Hypothalamus (tissue), 51 donors: ENCODE results near the gene MEGF11.

Source experiments
- DNase-seq, 51 donors: peaks; one replicate each; lab custom pipeline; 2025; lab: John Stamatoyannopoulos, UW

MEGF11 gene

DNA sequence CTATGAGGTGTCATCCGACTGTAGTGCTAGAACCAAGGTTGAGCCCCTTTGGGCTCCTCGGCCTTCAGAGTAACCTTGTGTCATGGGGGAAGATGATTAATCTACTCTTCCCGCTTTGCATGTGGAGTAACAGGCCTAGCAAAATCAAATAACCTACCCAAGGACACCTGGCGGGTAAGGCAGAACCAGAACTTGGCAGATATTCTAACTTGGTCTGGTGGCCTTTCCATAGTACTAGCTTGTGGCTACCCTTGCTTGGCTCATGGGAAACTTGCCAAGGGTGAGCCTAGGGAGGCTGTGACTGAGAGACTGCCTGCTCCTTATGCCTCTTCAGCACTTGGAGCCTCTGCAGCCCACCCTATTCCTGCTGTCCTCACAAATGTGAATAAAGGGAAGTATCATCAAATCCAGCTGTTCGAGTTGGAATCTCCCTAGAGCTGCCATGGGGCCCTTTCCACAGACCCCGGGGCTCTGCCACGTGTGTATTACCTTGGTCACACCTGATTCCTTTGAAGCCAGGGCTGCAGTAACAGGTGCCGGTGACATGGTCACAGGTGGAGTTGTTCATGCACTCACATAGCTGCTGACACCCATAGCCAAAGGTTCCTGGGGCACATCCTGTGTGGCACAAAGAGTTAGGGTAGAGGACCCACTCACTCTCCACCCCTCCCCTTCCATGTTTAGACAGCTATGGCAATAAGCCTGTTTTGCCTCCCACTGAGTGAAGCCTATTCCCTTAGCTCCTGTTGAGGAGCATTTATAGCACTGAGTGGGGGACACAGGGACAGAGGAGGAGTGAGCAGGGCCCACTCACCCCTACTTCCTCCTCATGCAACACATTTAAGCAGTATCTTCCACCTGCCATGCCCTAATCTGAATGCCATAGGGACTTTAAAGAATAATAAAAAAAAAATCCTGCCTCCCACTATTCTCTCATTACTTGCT, 338.3 kb downstream of the MEGF11 start:
- DNase-seq, result no peak

DNA sequence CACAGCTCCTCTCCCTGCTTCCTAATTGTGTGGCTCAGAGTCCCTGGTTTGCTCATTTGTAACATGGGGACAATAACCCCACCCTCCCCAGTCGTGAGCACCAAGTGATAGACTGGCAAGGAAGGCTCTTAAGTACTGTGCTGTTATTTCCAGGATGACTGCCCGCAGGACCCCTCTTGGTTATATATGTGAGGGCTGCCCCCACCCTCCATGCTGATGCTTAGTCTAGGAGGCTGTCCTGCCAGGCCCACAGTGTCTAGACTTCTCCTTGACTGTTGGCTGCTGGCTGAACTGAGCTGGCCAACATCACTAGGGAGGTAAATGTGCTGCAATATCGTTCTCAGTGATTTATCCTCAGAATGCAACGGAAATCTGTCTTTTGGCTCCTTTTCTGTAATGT, 339.2 kb downstream of the MEGF11 start:
- no peak for DNase-seq

DNA sequence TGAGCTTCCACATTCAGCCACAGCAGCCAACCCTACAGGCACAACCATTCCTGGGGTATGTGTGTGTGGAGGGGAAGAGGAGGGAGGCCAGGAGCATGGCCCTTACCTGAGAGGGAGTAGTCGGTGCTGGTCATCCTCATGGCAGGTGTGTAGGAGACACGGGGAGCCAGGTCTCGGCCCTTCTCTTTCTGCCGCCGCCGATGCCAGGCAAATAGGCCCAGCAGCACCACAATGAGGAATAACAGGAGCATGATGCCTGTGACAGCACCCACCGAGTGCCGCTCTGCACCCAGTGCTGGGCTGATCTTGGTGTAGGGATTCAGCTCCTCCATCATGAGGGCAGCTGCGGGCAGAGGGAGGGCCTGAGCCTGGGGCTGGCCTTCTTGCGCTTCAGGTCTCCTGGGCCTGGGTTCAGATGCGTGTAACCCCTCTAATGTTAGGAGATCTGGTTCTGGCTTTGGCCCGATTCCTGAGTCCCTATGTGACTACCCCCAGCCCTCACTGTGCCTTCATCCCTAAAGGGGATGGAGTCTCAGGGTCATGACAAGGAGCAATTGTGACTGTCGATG, 339.8 kb downstream of the MEGF11 start:
- DNase-seq, result no peak

DNA sequence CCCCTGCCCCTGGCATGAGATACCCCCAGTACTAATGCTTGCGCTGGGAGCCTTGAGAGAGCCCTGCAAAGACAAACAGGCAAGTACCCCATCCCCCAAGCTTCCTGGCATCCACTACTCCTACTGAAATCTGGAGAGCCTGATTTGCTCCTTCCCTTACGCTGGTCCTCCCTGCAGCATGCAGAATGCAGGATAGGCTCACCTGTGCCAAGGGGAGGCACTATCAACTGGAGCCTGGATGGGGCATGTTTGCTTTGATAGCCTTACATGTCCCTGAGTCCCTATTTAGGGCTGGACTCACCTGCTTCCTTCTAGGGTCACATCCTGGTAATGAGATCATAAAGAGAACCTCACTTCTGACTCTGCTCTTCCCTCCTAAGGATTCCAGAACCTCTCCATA, 341.3 kb downstream of the MEGF11 start:
- no peak for DNase-seq

DNA sequence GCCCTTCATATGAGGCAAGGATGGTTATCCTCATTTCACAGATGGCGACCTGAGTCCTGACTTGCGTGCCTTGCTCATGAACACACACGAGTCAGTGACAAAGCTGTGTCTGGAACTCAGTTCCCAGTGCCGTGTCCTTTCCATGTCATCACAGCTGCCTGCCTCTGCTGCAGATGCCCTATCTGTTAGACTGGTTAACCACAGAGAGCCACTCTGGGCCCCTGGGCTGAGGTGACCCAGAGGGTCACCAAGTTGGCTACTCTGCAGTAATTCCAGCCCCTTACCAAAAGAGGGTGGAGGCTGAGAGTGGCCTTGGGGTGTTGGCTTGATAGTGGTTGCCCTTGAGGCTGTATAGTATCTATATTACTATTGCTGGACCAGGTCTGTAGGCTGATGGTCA, 343.2 kb downstream of the MEGF11 start:
- DNase-seq, result no peak

DNA sequence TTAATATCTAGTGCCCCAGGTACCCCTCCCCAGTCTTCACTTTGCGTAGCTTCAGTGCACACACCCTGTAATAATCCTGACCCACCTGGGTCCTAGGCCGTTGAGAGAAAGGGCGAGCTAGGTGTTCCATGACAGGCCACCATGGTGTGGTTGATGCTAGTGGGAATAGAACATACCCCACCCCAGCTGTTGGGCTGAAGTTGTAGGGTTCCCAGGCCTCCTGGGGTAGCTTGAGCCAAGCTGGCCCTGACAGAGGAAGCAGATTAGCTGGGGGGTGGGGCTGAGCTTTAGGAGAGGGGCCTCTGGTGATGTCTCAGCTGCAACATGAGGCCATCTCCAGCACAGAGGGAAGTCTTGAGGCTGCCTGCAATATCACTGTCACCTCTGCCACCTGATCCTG, 343.7 kb downstream of the MEGF11 start:
- no peak for DNase-seq

DNA sequence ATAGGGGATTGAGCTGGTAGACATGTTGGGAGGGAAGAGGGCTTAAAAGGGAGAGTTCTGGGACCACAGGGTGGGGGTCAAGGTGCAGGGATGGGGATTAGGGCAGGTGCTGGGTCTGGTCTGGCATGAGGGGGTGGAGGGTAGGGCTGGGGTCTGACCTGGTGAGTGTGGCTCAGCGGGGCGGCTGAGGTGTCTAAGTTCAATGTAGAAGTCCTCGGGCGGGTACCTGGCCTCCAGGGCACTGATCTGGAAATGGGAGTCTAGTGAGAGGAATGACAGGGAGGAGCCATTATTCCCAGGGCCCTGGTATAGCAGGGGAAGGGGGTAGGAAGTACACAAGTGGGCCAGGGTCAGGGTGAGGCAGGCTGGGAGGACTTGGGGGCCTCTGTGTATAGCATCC, 344.7 kb downstream of the MEGF11 start:
- DNase-seq, result no peak

DNA sequence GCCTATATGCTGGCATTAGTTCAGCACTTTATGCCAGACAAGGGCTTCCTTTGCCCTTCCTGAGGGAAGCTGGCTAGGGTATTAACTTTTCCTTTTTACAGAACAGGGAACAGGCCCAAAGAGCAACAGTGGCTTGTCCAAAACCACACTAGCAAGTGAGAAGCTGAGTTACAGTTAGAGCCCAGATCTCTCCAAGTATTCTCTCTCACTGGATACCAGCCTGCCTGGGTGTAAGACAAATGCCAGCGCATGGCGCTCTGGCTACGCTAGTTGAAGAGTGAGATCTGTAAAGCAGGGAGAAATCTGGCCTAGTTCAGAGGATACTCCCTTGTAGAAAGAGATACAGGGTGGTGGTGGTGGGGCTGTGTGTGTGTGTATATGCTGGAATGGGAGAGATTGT, 345.9 kb downstream of the MEGF11 start:
- no peak for DNase-seq

DNA sequence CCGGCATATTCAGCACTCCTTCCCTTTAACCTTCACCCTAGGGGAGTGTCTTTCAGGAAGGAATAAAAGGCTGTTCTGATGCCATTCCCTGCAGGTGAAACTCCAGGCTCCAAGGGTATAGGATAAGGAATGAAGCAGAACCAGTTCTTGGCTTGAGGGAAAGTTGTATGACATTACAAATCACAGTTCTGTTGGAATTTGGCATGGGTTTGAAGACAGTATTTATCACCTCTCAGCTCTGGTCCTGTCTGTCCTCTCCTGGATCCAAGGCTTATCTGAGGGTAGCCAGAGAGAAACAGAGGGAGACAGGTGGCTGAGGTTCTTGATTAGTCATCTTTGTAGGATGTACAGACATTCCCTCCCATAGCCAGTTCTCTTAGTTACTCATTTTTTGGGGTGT, 347.2 kb downstream of the MEGF11 start:
- DNase-seq, result no peak

DNA sequence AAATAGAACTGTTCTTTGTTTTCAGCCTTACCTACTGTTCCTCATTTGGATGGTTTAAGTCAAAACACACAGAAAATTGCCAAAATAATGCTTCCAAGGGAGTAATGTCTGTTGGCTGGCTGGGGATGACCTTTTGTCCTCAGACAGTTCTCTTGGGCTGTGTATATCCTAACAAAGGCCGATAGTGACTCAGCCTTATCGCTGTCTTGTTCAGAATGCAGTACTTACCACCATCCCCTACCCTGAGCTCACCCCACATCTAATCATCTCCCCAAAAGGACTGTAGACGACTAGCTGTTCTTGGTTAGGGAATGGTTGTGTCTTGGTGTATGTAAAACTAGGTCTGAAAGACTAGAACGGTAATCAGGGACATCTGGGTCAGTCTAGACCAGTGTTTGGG, 349.2 kb downstream of the MEGF11 start:
- no peak for DNase-seq

DNA sequence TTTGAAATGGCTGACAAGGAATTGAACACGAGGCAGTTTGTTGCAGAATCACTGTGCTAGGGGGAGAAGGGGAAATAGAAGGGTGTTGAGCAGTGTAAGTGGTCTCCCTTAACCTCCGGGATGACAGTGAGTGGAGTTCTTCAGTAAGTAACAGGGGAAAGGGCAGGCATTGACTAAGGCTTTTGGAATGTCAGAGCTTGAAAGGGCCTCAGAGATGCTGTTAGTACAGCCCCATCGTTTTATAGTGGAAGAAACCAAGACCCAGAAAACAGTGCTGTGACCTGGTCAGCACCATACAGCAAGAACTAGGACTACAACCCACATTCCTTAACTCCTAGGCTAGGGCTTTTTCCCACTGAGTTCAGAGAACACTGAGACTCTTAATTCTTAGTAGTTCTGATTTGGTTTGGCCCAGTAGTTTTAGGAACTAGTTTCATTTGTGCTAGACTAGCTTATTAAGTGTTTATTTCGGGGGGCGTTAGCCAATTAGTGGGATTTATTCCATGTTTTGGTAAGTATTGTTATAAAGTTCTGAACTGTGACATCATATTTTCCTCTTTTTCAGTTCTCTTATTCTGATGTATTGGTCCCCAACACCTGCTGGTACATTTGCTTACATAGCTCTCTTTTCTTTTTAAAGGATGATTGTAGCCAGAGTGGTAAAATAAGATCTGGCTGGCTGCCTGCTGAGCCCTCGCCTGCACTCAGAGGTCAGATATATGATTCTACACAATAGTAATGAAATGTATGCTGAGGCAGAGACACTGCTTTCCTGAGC, 350.1 kb downstream of the MEGF11 start:
- DNase-seq, result no peak

DNA sequence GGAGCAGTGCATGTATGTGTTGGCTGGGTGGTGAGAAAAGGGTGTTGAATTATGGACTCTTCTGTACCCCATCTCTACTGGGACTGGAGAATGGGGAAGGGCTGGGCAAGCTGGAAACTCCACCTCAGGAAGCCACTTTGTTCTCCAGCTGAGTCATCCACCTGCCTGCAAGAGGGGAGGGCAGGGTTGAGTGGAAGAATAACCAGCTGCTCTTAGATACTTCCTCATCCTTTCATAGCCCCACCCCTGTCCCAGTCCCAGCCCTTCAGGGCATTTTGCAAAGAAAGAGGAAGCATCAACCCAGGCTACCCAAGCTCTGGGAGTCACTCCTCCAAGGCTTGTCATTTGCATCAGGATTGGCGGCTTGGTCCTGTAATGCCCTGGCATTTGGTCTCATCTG, 351.2 kb downstream of the MEGF11 start:
- peak in 7 of 51 donors; percentile 12 to 19 (median 17) for DNase-seq

DNA sequence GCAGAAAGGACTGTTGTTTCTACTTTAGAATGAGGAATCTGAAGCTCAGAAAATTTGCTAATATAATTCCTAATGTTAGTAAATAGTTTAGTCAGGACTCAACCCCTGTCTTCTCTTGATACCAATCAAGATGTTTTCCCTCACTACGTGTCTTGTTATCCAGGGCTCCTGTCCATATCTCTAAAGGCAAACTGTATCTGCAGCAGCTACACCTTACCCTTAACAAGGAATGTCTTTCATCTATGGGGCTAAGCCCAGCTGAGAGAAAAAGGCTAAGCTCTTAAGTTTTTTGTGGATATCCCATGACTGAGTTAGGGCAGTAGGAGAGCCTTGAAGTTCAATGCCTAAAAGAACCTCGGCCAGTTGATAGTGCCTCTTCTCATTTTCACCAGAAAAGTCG, 351.7 kb downstream of the MEGF11 start:
- DNase-seq, result no peak

DNA sequence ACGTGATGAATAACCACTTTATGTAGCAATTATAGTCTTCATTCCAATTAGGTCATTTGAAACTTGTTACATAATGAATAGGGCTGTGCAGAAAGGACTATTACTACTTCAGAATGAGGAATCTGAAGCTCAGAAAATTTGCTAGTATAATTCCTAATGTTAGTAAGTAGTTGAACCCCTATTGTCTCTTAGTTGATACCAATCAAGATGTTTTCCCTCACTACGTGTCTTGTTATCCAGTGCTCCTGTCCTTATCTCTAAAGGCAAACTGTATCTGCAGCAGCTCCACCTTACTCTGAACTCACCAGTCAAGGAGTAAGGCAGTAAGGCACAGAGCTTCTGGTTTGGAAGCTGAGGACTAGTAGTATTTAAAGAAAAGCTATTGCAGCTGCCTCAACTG, 352.2 kb downstream of the MEGF11 start:
- no peak for DNase-seq

DNA sequence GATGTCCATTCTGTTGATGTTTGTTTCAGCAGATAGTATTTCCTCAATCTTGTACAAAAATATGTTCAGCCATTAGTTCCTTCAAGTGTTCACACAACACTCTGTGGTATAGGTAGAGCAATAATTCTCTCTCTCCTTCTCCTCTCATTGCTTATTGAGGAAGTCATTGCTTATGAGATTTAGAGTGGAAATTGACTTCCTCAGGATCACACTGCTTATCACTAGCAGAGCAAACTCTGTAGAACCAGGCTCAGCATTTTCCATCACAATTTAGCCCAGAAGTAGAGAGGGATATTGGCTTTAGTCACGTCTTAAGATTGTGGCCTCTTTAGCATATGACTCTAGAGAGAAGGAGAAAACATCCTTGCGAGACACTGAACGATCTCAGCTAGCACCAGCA, 353.1 kb downstream of the MEGF11 start:
- DNase-seq, result no peak

DNA sequence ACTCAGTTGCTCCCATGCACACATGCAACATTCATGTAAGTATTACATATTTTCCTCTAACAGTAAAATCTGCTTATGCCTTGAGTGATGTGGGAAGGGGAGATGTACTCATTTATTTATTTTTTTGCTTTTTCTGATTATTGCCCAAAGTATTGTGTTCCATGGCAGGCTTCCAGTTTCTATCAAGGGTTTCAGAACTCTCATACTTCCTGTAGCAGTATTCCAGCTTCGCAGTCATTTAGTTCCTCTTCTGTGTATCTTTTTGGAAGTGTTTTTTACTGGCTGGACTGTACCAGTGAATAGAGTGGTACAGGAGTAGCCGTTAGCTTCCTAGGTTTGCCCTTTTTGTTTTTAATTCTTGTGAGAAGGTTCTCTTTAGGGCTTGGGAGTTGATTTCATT, 357.3 kb downstream of the MEGF11 start:
- no peak for DNase-seq

DNA sequence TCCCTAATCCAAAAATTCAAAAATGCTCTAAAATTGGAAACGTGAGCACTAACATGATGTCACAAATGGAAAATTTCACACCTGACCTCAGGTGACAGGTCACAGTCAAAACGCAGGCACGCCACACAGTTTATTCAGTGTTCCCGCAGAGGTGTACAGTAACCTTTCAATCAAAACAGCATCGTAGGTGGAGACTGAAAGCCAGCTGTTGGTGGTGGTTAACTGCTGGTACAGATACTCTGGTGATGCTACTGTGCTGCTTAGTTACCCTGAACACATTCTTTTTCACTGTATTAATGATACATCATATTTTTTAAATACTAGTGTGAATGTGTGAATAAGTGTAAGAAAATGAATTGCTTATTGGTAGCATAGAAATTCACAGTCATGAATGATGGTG, 360.5 kb downstream of the MEGF11 start:
- no peak for DNase-seq

DNA sequence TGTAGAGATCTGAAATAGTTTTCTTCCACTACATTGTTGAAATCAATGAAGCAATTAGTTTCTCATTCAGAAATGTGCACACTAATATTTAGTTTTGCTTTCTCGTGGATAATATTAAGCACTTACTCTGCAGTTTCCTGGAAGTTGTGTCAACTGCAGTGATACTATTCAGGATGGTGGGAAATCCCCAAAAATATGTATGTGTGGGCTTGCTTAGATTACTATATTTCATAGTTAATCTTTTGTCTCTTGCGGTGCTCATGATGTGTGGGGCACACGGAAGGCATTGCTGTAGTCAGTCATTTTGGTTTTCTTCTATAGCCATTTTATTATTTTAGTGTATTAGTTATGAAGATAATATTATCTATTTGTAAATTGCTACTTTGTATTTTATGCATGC, 364.6 kb downstream of the MEGF11 start:
- DNase-seq, result no peak

DNA sequence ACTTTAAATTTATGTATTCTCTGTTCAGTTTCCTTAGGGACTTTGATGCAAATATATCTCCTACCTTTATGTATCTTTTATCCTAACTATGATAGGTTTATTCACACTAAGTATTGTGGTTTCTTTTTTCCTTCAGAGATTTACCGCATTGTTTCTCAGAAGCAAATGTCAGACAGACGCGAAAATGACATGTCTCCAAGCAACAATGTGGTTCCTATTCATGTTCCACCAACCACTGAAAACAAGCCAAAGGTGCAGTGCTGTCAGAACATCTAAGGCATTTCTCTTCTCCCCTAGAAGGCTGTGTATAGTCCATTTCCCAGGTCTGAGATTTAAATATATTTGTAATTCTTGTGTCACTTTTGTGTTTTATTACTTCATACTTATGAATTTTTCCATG, 366.0 kb downstream of the MEGF11 start:
- DNase-seq, result no peak

DNA sequence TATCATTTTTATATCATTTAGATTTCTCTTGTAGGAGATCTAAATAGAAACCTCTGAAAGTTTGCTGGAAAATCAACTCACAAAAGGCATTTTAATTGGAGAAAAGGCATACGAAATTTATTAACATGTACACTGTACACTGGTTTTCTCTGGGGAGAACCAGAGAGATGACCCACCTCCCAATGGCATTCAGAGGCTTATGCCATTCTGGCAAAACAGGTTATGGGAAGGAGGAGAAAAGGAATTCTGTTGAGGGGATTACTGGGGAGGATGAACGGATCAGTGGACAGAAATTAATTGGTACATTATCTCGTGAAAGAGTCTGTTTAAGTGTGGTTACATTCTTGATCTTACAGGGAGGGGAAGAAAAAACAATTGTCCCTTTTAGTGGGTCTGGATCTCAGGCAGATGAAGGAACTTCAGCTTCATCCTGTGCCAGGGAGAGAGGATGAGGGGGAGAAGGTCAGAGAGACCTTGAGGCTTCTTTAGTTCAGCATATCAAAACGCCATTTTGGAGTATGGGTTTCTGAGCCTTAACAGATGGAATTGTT, 367.8 kb downstream of the MEGF11 start:
- no peak for DNase-seq

DNA sequence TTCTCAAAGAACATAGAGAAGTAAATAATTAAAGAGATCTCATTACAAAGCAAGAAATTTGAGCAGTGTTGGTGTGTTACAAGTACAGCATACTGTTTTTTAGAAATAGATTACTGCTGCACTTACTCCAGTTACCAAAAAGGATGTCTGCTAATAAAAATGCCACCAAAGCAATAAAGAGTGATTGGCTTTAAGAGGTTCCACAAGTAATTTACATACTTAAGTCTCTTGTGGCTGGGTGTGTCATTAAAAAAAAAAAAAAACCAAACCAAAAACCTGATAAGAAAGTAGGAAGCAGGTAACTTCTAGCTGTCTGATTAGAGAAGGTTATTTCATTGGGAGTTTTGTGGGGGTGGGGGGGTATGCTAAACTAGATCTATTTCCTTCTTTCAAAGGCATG, 369.0 kb downstream of the MEGF11 start:
- no peak for DNase-seq
